Chondrocyte (in vitro differentiated cells): ENCODE results near the gene CCDC40. TPM values are rescaled to one million over a fixed set of nuclear protein-coding genes. Genes with fewer than 3 reads are reported as not detected.

ENCODE experiments used
- DNase-seq: peaks from one replicate; pipeline ENCODE4 v3.0.0; 2021; ENCODE audit warnings: mixed read lengths, low spot score
- H3K27ac Mint-ChIP-seq: one replicate; pipeline ENCODE4 v1.8.0; 2021; ENCODE audit warnings: mild to moderate bottlenecking, moderate library complexity, mixed read lengths; ENCODE audit not compliant: unreplicated experiment
- H3K27me3 Mint-ChIP-seq: 2 replicates; pipeline ENCODE4 v1.8.0; 2021; ENCODE audit warnings: low read depth, mixed read lengths
- H3K36me3 Mint-ChIP-seq: 2 replicates; pipeline ENCODE4 v1.8.0; 2021; ENCODE audit warnings: low read depth, mixed read lengths
- H3K4me1 Mint-ChIP-seq: 2 replicates; pipeline ENCODE4 v1.8.0; 2021; ENCODE audit warnings: low read depth, mild to moderate bottlenecking, mixed read lengths
- H3K4me3 Mint-ChIP-seq: one replicate; pipeline ENCODE4 v1.8.0; 2021; ENCODE audit warnings: mild to moderate bottlenecking, moderate library complexity, mixed read lengths; ENCODE audit not compliant: unreplicated experiment
- H3K9me3 Mint-ChIP-seq: 2 replicates; pipeline ENCODE4 v1.8.0; 2021; ENCODE audit warnings: low read depth, mixed read lengths
- total RNA-seq: library from RNA; stranded (reverse); gene quantifications from 3 replicates; pipeline ENCODE4 v1.2.1, GENCODE V29; 2021
- TF ChIP-seq, protein P1 (sequence below): fragments of 200-600 bp; sonication (generic); IDR thresholded peaks from 2 replicates; pipeline ENCODE4 v1.5.0; 2021; ENCODE audit warnings: antibody characterized with exemption, mild to moderate bottlenecking, moderate library complexity

Gene CCDC40
- total RNA-seq, 1 donor from 2014 or later = 5.8 TPM

GRCh38 chr17:80070375-80071115, 34.1 kb downstream of the CCDC40 start:
- no peaks in the 10 kb centered on the region for H3K36me3 Mint-ChIP-seq
- TF ChIP-seq, protein P1, sequence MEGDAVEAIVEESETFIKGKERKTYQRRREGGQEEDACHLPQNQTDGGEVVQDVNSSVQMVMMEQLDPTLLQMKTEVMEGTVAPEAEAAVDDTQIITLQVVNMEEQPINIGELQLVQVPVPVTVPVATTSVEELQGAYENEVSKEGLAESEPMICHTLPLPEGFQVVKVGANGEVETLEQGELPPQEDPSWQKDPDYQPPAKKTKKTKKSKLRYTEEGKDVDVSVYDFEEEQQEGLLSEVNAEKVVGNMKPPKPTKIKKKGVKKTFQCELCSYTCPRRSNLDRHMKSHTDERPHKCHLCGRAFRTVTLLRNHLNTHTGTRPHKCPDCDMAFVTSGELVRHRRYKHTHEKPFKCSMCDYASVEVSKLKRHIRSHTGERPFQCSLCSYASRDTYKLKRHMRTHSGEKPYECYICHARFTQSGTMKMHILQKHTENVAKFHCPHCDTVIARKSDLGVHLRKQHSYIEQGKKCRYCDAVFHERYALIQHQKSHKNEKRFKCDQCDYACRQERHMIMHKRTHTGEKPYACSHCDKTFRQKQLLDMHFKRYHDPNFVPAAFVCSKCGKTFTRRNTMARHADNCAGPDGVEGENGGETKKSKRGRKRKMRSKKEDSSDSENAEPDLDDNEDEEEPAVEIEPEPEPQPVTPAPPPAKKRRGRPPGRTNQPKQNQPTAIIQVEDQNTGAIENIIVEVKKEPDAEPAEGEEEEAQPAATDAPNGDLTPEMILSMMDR = no peak
- H3K27me3 Mint-ChIP-seq = no peaks in the 10 kb centered on the region
- no peak overlapping the region for H3K4me3 Mint-ChIP-seq
- H3K4me1 Mint-ChIP-seq = peaks cover 23% of the 10 kb centered on the region
- no peaks in the 10 kb centered on the region for H3K9me3 Mint-ChIP-seq
- DNase-seq = no peak
- H3K27ac Mint-ChIP-seq = no peak overlapping the region

GRCh38 chr17:80071116-80071841, 34.8 kb downstream of the CCDC40 start:
- TF ChIP-seq, protein P1 = no peak
- Mint-ChIP-seq H3K4me1 (peaks cover 23% of the 10 kb centered on the region), H3K27ac (no peak overlapping the region), H3K4me3 (no peak overlapping the region), H3K9me3 (no peaks in the 10 kb centered on the region), H3K27me3 (no peaks in the 10 kb centered on the region), H3K36me3 (no peaks in the 10 kb centered on the region)
- no peak for DNase-seq

DNA sequence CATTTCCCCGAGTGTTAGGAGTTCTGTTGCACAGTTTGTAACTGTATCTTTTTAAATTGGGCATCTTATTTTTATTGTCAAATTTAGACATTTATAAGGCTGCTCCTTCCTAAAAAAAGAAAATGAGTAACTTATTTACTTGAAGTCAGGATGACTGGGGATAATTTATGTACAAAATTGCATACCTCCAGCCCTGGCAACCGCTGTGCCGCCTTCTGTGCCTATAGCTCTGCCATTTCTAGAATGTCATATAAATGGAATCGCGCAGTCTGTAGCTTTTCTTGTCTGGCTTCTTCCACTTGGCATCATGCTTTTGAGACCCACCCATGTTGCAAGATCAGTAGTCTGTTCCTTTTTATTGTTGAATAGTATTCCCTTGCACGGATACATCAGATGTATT, 36.0 kb downstream of the CCDC40 start:
- peaks cover 17% of the 10 kb centered on the region for H3K4me1 Mint-ChIP-seq
- DNase-seq = no peak
- no peaks in the 10 kb centered on the region for H3K27me3 Mint-ChIP-seq
- H3K27ac Mint-ChIP-seq = no peak overlapping the region
- H3K9me3 Mint-ChIP-seq = no peaks in the 10 kb centered on the region
- H3K36me3 Mint-ChIP-seq = no peaks in the 10 kb centered on the region
- TF ChIP-seq, protein P1 = no peak
- no peak overlapping the region for H3K4me3 Mint-ChIP-seq

GRCh38 chr17:80080081-80080480, 43.6 kb downstream of the CCDC40 start:
- no peak overlapping the region for H3K4me3 Mint-ChIP-seq
- H3K4me1 Mint-ChIP-seq = peaks cover 14% of the 10 kb centered on the region
- H3K27me3 Mint-ChIP-seq = no peaks in the 10 kb centered on the region
- H3K27ac Mint-ChIP-seq = no peak overlapping the region
- H3K36me3 Mint-ChIP-seq = peaks cover 4% of the 10 kb centered on the region
- TF ChIP-seq, protein P1 = no peak
- DNase-seq = no peak
- H3K9me3 Mint-ChIP-seq = no peaks in the 10 kb centered on the region

GRCh38 chr17:80081596-80081995, 45.2 kb downstream of the CCDC40 start:
- Mint-ChIP-seq H3K9me3 (no peaks in the 10 kb centered on the region), H3K27ac (no peak overlapping the region), H3K36me3 (peaks cover 4% of the 10 kb centered on the region), H3K4me3 (no peak overlapping the region), H3K4me1 (peaks cover 14% of the 10 kb centered on the region), H3K27me3 (no peaks in the 10 kb centered on the region)
- TF ChIP-seq, protein P1 = no peak
- DNase-seq = no peak
